Measurements from ENCODE around the gene ARHGAP1. TPM values are rescaled to one million over a fixed set of nuclear protein-coding genes. Genes with fewer than 3 reads are reported as not detected.

The ARHGAP1 gene
- total and polyA plus RNA-seq, 2 donors, result 9.0 to 24.9 TPM

GRCh38 chr11:46643531-46643930 lies 56.9 kb downstream of the ARHGAP1 start:
- DNase-seq (ENCODE audit: low read depth in 6 of 9, low spot score in 9 of 9), result no peak
- H3K27ac ChIP-seq (ENCODE audit: low read depth in 1 of 2, low read length in 1 of 2), result no peak overlapping the region
- no peaks in the 10 kb centered on the region for H3K27me3 ChIP-seq (ENCODE audit: control insufficient read depth in 2 of 2, insufficient read depth in 1 of 2, low read length in 1 of 2)
- no peaks in the 10 kb centered on the region for H3K4me1 ChIP-seq (ENCODE audit: control insufficient read depth in 2 of 2, insufficient read depth in 2 of 2, low read length in 2 of 2)
- no peaks in the 10 kb centered on the region for H3K9me3 ChIP-seq (ENCODE audit: control insufficient read depth in 2 of 2, insufficient read depth in 1 of 2, low read length in 1 of 2)
- no peak overlapping the region for H3K4me3 ChIP-seq (ENCODE audit: low read length in 2 of 2)
- H3K36me3 ChIP-seq (ENCODE audit: control insufficient read depth in 2 of 2, insufficient read depth in 2 of 2, low read length in 1 of 2), result peaks cover 39 to 64% of the 10 kb centered on the region in 2 donors
- WGBS, result 81% methylated on average over 3 of the region's 3 CpGs

- no peak overlapping the region for H3K27ac ChIP-seq (ENCODE audit: low read depth in 1 of 2, low read length in 1 of 2)
- no peak for DNase-seq (ENCODE audit: low read depth in 6 of 9, low spot score in 9 of 9)
- 98% methylated on average over 8 of the region's 8 CpGs for WGBS
- H3K27me3 ChIP-seq (ENCODE audit: control insufficient read depth in 2 of 2, insufficient read depth in 1 of 2, low read length in 1 of 2), result no peaks in the 10 kb centered on the region
- H3K4me3 ChIP-seq (ENCODE audit: low read length in 2 of 2), result no peak overlapping the region
- no peaks in the 10 kb centered on the region for H3K9me3 ChIP-seq (ENCODE audit: control insufficient read depth in 2 of 2, insufficient read depth in 1 of 2, low read length in 1 of 2)
- no peaks in the 10 kb centered on the region for H3K4me1 ChIP-seq (ENCODE audit: control insufficient read depth in 2 of 2, insufficient read depth in 2 of 2, low read length in 2 of 2)
- peaks cover 37 to 57% of the 10 kb centered on the region in 2 donors for H3K36me3 ChIP-seq (ENCODE audit: control insufficient read depth in 2 of 2, insufficient read depth in 2 of 2, low read length in 1 of 2)
Measured at GRCh38 chr11:46642627-46643335, 57.6 kb downstream of the ARHGAP1 start.

- Histone ChIP-seq H3K27ac (ENCODE audit: low read depth in 1 of 2, low read length in 1 of 2) (no peak overlapping the region), H3K9me3 (ENCODE audit: control insufficient read depth in 2 of 2, insufficient read depth in 1 of 2, low read length in 1 of 2) (no peaks in the 10 kb centered on the region), H3K27me3 (ENCODE audit: control insufficient read depth in 2 of 2, insufficient read depth in 1 of 2, low read length in 1 of 2) (no peaks in the 10 kb centered on the region), H3K36me3 (ENCODE audit: control insufficient read depth in 2 of 2, insufficient read depth in 2 of 2, low read length in 1 of 2) (peaks cover 30 to 50% of the 10 kb centered on the region in 2 donors), H3K4me1 (ENCODE audit: control insufficient read depth in 2 of 2, insufficient read depth in 2 of 2, low read length in 2 of 2) (no peaks in the 10 kb centered on the region), H3K4me3 (ENCODE audit: low read length in 2 of 2) (no peak overlapping the region)
- DNase-seq (ENCODE audit: low read depth in 6 of 9, low spot score in 9 of 9), result no peak
- WGBS, result 98% methylated on average over 3 of the region's 3 CpGs
Measured at GRCh38 chr11:46641639-46642038, 58.8 kb downstream of the ARHGAP1 start.

DNA sequence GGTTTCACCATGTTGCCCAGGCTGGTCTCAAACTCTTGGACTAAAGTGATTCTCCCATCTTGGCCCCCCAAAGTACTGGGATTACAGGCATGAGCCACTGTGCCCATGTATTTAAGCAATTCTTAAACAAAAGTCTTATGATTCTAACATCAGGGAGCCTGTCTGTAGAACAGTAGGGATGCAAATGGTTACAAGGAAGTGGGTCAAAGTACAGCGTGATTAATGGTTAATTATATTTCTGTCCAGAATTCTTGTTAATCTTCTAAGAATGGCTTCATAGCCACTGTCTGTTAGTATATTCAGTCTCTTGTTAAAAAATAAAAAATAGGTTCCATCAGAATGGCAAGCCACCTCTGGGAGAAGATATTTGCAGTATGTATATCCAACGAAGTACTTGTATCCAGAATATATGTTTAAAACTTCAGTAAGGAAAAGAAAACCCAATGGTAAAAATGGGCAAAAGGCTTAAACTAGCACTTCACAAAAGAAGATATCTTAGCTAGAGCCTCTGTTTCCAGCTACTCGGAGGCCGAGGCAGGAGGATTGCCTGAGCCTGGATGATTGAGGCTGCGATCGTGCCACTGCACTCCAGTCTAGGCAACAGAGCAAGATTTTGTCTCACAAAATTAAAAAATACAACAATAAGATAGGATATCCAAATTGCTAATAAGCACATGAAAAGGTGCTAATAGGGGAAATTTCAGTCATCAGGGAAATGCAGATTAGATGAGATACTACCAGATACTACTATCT lies 60.2 kb downstream of the ARHGAP1 start:
- Histone ChIP-seq H3K36me3 (ENCODE audit: control insufficient read depth in 2 of 2, insufficient read depth in 2 of 2, low read length in 1 of 2) (peaks cover 23 to 42% of the 10 kb centered on the region in 2 donors), H3K4me1 (ENCODE audit: control insufficient read depth in 2 of 2, insufficient read depth in 2 of 2, low read length in 2 of 2) (no peaks in the 10 kb centered on the region), H3K27ac (ENCODE audit: low read depth in 1 of 2, low read length in 1 of 2) (no peak overlapping the region), H3K4me3 (ENCODE audit: low read length in 2 of 2) (no peak overlapping the region), H3K9me3 (ENCODE audit: control insufficient read depth in 2 of 2, insufficient read depth in 1 of 2, low read length in 1 of 2) (no peaks in the 10 kb centered on the region), H3K27me3 (ENCODE audit: control insufficient read depth in 2 of 2, insufficient read depth in 1 of 2, low read length in 1 of 2) (no peaks in the 10 kb centered on the region)
- DNase-seq (ENCODE audit: low read depth in 6 of 9, low spot score in 9 of 9), result no peak
- WGBS, result 97% methylated on average over 6 of the region's 6 CpGs

DNA sequence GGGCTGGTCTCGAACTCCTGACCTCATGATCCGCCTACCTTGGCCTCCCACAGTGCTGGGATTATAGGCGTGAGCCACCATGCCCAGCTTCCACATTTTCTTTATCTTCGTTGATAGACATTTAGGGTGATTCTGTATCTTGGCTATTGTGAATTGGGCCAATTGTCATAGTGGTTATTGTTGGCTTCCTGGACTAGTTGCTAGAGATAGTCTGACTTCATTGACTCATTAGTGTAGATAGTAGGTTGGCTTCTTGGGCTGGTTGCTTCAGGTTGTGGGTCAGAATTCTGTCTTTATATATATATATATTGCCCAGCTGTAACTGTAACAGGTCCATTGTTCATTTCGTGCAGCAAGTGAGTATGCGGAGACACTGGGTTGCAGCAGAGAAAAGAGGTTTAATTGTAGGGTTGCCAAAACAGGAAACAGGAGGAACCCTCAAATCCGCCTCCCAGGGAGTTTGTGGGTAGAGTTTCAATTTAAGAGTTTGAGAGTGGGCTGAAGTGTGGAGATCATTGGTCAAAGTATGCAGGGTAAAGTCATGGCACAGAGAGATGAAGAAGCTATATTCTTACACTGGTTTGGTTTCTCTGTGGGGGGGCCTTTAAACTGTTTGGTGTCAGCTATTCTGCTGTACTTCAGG lies 61.1 kb downstream of the ARHGAP1 start:
- no peak overlapping the region for H3K4me3 ChIP-seq (ENCODE audit: low read length in 2 of 2)
- 91% methylated on average over 7 of the region's 7 CpGs for WGBS
- no peak for DNase-seq (ENCODE audit: low read depth in 6 of 9, low spot score in 9 of 9)
- no peak overlapping the region for H3K27ac ChIP-seq (ENCODE audit: low read depth in 1 of 2, low read length in 1 of 2)
- H3K4me1 ChIP-seq (ENCODE audit: control insufficient read depth in 2 of 2, insufficient read depth in 2 of 2, low read length in 2 of 2), result no peaks in the 10 kb centered on the region
- no peaks in the 10 kb centered on the region for H3K27me3 ChIP-seq (ENCODE audit: control insufficient read depth in 2 of 2, insufficient read depth in 1 of 2, low read length in 1 of 2)
- peaks cover 23 to 38% of the 10 kb centered on the region in 2 donors for H3K36me3 ChIP-seq (ENCODE audit: control insufficient read depth in 2 of 2, insufficient read depth in 2 of 2, low read length in 1 of 2)
- no peaks in the 10 kb centered on the region for H3K9me3 ChIP-seq (ENCODE audit: control insufficient read depth in 2 of 2, insufficient read depth in 1 of 2, low read length in 1 of 2)

DNA sequence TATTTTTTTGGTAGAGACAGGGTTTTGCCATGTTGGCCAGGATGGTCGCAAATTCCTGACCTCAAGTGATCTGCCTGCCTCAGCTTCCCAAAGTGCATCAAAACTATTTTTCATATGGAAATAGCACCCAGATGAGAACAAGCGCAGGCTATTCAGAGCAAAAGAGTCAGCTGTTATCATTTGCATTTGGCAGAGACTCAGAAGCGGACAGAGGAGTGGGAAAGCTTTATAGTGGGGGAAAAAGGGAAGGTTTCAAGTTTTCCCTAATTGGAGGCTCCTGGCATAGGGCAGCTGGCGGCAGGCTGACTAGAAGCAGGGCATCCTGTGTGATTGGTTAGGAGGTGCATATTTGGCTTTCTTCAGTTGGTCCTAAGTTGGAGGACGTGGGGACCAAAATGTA lies 62.9 kb downstream of the ARHGAP1 start:
- Histone ChIP-seq H3K4me1 (ENCODE audit: control insufficient read depth in 2 of 2, insufficient read depth in 2 of 2, low read length in 2 of 2) (no peaks in the 10 kb centered on the region), H3K27ac (ENCODE audit: low read depth in 1 of 2, low read length in 1 of 2) (no peak overlapping the region), H3K4me3 (ENCODE audit: low read length in 2 of 2) (no peak overlapping the region), H3K9me3 (ENCODE audit: control insufficient read depth in 2 of 2, insufficient read depth in 1 of 2, low read length in 1 of 2) (no peaks in the 10 kb centered on the region), H3K27me3 (ENCODE audit: control insufficient read depth in 2 of 2, insufficient read depth in 1 of 2, low read length in 1 of 2) (no peaks in the 10 kb centered on the region), H3K36me3 (ENCODE audit: control insufficient read depth in 2 of 2, insufficient read depth in 2 of 2, low read length in 1 of 2) (peaks cover 21 to 35% of the 10 kb centered on the region in 2 donors)
- DNase-seq (ENCODE audit: low read depth in 6 of 9, low spot score in 9 of 9), result no peak
- WGBS, result 98% methylated on average over 5 of the region's 5 CpGs

DNA sequence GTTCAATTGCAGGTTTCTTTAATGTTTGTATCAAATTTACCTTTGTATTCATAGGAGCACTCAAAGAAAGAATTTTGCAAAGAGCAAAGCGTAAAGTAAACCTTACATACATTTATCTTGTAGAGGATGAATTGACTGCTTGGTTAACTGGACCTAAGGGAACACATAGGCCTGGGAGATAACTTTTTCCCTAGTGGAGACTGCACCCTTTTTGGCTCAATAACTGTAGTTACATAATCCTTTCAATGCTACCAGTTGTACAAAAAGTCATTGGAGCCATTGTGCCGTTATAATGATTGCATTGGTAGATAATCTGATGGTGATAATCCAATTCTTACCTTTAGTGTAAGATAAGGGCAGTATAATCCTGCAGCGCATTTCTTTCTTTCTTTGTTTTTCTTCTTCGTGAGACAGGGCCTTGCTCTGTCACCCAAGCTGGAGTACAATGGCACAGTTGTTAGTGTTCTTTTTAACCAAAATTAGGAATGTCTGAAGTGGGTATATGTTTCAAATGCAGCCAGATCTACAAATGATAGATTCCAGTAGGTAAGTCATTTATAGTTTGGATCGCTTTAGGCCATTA lies 64.8 kb downstream of the ARHGAP1 start:
- H3K4me3 ChIP-seq (ENCODE audit: low read length in 2 of 2), result no peak overlapping the region
- H3K9me3 ChIP-seq (ENCODE audit: control insufficient read depth in 2 of 2, insufficient read depth in 1 of 2, low read length in 1 of 2), result no peaks in the 10 kb centered on the region
- no peak overlapping the region for H3K27ac ChIP-seq (ENCODE audit: low read depth in 1 of 2, low read length in 1 of 2)
- WGBS, result 98% methylated on average over 5 of the region's 5 CpGs
- no peaks in the 10 kb centered on the region for H3K4me1 ChIP-seq (ENCODE audit: control insufficient read depth in 2 of 2, insufficient read depth in 2 of 2, low read length in 2 of 2)
- H3K27me3 ChIP-seq (ENCODE audit: control insufficient read depth in 2 of 2, insufficient read depth in 1 of 2, low read length in 1 of 2), result no peaks in the 10 kb centered on the region
- peaks cover 23 to 45% of the 10 kb centered on the region in 2 donors for H3K36me3 ChIP-seq (ENCODE audit: control insufficient read depth in 2 of 2, insufficient read depth in 2 of 2, low read length in 1 of 2)
- DNase-seq (ENCODE audit: low read depth in 6 of 9, low spot score in 9 of 9), result no peak

- Histone ChIP-seq H3K27ac (ENCODE audit: low read depth in 1 of 2, low read length in 1 of 2) (no peak overlapping the region), H3K36me3 (ENCODE audit: control insufficient read depth in 2 of 2, insufficient read depth in 2 of 2, low read length in 1 of 2) (peaks cover 27 to 49% of the 10 kb centered on the region in 2 donors), H3K4me1 (ENCODE audit: control insufficient read depth in 2 of 2, insufficient read depth in 2 of 2, low read length in 2 of 2) (no peaks in the 10 kb centered on the region), H3K9me3 (ENCODE audit: control insufficient read depth in 2 of 2, insufficient read depth in 1 of 2, low read length in 1 of 2) (no peaks in the 10 kb centered on the region), H3K27me3 (ENCODE audit: control insufficient read depth in 2 of 2, insufficient read depth in 1 of 2, low read length in 1 of 2) (no peaks in the 10 kb centered on the region), H3K4me3 (ENCODE audit: low read length in 2 of 2) (no peak overlapping the region)
- 99% methylated on average over 22 of the region's 22 CpGs for WGBS
- no peak for DNase-seq (ENCODE audit: low read depth in 6 of 9, low spot score in 9 of 9)
Measured at GRCh38 chr11:46633291-46634217, 66.9 kb downstream of the ARHGAP1 start.
